GM21619 (cell line): Measurements from ENCODE around the gene EBF4.

ENCODE experiments used
- ATAC-seq: cut with Tn5 transposase; IDR thresholded peaks from one replicate; pipeline ENCODE4 v1.9.1; 2021; ENCODE audit not compliant: unreplicated experiment

The EBF4 gene

DNA sequence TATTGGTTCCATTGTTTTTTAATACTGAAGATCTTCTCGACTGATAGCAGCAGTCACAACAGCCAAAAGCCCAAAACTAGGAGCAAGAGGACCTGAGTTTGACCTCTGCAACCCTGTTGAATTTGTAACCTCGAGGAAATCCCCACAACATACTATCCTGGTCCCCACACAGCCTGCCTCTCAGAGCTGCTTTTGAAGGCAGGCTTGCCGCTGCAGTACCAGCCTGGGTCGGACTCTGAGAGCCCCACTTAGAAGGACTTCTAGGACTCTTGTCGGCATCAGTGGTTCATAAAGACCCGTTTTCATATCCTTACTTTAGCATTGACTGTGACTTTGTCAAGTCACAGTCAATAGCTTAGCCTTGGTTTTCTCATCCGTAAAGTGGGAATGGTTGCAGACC, 49.3 kb downstream of the EBF4 start:
- no peak for ATAC-seq

- no peak for ATAC-seq
Observed at GRCh38 chr20:2742431-2742830, 49.9 kb downstream of the EBF4 start.

DNA sequence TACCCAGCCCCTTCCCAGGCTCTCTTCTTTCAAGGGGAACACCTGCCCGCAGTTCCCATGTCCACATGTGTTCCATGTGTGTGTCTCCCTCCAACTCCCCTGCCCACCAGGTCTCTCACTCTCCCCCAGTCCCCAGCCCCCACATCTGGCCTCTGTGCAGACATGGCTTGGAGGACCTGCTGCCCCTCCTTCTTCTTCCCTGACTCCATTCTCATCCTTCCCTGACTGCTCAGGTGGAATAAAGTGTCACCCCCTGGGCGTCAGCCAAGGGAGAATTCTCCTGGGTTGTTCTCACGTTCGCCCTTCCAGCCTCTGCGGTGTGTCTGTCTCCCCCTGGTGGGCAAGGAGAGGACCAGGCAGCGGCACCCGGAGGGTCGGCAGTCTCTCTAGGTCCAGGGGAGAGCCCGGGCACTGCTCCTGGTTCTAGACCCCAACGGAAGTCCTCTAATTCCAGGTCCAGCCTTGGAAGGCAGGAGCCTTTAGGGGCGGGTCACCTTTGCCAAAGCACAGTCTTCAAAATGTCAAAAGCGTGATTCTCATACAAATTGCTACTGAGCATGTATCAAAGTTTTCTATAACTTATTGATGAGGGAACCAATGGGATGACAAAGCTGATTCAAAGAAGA, 50.5 kb downstream of the EBF4 start:
- ATAC-seq, result no peak

GRCh38 chr20:2745060-2745910, 52.7 kb downstream of the EBF4 start:
- ATAC-seq, result no peak

GRCh38 chr20:2745936-2746635, 53.5 kb downstream of the EBF4 start:
- no peak for ATAC-seq

GRCh38 chr20:2746636-2747265, 54.2 kb downstream of the EBF4 start:
- ATAC-seq, result no peak

DNA sequence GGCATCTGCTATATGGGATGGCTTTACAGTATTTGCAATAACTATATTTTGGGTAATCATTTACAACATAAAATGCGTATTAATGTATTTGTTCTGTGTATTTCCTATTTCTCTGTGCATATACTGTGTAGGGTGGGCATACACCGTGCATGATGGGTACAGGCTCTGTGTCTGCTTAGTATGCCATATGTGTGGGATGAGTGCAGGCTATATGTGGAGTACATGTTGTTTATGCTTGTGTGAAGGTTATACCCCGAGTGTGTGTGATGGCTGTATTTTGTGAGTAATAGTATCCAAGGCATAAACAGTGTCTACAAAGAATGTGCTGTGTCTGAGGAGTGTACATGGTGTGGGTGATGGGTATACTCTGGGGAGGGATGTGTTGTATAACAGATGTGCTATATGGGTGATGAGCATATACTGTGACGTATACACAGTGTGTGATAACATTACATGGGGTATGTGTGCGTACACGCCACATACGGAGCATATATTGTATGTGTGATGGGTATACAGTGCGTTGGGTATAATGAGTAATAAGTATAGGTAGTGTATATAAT, 55.2 kb downstream of the EBF4 start:
- no peak for ATAC-seq

GRCh38 chr20:2748551-2749342, 56.2 kb downstream of the EBF4 start:
- ATAC-seq, result no peak

DNA sequence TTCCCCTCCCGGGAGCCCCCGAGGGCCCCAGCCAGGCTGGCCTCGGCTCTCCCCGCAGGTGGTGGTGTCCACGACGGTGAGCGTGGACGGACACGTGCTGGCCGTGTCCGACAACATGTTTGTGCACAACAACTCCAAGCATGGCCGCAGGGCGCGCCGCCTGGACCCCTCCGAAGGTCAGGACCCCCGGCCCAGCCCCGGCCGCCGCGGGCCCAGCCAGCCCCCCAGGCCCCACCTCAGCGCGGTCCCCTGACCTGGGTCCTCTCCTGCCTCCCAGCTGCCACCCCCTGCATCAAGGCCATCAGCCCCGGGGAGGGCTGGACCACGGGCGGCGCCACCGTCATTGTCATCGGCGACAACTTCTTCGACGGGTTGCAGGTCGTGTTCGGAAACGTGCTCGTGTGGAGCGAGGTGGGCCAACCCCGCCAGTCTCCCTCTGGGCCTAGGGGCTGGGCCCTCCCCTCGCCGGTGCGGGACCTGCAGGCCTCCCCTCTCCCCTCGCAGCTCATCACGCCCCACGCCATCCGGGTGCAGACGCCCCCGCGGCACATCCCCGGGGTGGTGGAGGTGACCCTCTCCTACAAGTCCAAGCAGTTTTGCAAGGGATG, 56.9 kb downstream of the EBF4 start:
- ATAC-seq, result no peak

GRCh38 chr20:2749951-2750490, 57.4 kb downstream of the EBF4 start:
- ATAC-seq, result no peak

DNA sequence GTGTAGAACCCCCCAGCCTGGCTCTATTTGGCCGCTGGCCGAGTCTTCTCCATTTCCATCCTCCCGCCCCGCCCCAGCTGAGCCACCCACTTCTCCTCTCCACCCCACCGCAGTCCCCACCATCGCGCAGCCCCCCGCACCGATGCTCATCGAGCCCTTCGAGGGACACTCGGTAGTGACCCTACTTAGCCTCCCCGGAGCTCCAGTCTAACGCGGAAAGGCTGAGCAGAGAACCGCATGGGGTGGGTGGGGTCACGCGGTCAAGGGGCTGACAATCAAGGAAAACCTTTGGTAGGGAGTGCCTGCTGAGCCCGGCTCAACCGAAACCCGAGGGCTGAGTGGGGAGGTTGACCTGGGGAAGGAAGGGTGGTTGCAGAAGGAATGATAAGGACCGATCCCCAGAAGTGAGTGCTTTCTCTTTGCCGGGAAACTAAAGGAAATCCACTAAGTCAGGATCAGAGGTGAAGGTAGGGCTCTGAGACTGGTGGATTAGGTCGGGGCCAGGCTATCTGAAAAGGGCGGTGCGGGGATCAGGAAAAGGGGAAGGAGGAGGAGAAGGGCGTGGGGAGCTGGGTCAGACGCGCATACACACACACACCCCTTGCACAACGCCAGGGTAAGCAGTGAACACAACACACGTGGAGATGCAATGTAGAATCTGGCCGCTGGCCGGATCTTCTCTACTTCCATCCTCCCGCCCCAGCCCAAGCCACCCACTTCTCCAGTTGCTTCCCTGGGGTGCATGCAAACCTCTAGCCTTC, 58.1 kb downstream of the EBF4 start:
- no peak for ATAC-seq

GRCh38 chr20:2751347-2751877, 58.8 kb downstream of the EBF4 start:
- ATAC-seq, result no peak

- ATAC-seq, result no peak
Observed at GRCh38 chr20:2751878-2752566, 59.4 kb downstream of the EBF4 start.

DNA sequence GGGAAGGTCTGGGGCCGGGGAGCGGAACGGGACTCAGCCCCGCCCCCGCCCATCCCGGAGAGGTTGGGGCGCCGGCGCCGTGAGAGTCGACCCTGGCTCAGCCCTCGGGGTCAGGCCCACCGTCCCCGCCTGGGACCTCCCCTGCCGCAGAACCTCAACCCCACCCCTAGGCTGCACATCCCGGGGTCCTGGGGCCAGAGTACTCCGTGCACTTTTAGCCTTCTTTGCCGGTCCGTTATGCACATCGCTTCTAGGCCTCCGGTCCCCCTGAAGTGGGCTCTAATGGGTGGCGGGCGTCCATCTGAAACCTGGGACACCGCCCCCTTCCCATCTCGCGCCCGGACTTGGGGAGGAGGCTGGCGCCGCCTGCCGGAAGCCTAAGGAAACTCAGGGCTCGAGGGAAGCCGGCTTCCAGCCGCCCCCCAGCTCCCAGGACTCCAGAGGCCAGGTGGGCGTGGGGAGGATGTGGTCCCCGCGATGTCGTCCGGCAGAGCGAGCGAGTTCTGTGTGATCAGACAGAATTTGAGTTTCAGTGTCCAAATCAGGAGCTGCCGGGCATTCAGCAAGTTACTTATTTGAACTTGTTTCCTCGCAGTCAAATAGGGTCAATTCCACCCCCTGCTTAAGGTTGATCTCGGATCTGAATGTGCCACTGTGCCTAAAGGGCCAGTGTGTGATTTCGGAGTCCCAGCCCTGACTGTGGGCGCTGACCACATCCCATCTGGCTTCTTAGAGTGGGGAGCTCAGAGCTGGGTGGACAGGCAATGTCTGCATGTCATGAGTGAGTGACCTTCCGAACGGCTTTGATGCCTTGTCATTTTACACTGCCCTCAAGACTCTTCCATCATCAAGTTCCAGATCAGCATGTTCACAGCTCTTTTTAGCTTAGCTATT, 60.2 kb downstream of the EBF4 start:
- ATAC-seq, result no peak

DNA sequence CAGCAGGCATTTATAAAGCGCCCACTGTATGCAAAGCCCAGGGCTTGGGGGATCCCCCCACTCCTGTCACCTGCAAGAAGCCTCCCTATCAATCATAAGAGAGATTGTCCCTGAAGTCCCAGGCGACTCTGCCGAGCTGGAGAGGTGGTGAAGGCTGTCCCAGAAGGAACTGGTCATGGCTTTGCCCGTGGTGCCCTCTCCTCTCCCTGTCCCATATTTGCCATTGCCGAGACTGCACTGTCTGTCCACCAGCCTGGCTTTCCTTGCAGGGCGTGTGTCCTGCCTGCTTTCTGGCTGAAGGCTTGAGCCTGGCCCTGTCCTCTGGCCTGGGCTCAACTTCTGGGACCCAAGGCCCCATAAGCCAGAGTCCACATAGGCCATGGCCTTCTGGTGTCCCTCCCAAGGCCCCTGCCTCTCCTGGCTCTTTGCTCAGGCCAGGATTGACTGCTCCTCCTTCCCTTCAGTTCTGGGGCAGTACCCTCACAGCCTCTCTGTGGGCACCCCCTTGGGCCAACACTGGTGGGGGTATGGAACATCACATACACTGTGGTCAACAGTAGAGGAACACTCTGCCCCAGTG, 61.0 kb downstream of the EBF4 start:
- no peak for ATAC-seq

- no peak for ATAC-seq
Observed at GRCh38 chr20:2754424-2754823, 61.8 kb downstream of the EBF4 start.
